Urinary bladder (tissue), 4 donors: ENCODE data around the gene UBE2E2. TPM values are rescaled to one million over a fixed set of nuclear protein-coding genes. Genes with fewer than 3 reads are reported as not detected.

Experiments used
- DNase-seq: peaks from one replicate; pipeline ENCODE4 v3.0.0-alpha.2; 2015; ENCODE audit errors: extremely low spot score
- H3K27ac ChIP-seq: one replicate; pipeline ENCODE4 v1.5.1; 2013; ENCODE audit warnings: low read depth, mild to moderate bottlenecking, moderate library complexity
- H3K36me3 ChIP-seq: one replicate; pipeline ENCODE4 v1.6.1; 2013; ENCODE audit warnings: mild to moderate bottlenecking, moderate library complexity; ENCODE audit not compliant: insufficient read depth
- H3K4me1 ChIP-seq: one replicate; pipeline ENCODE4 v1.6.1; 2013; ENCODE audit warnings: mild to moderate bottlenecking, moderate library complexity; ENCODE audit not compliant: insufficient read depth
- H3K4me3 ChIP-seq: one replicate; pipeline ENCODE4 v1.5.1; 2013; ENCODE audit warnings: low read depth, low read length
- WGBS: extraction: QIAGEN DNeasy Blood & Tissue Kit; methylation state at CpG from one replicate; pipeline ENCODE4 v1.1.7; 2013; 5-methylcytosine and 5-hydroxymethylcytosine counted together
- polyA plus RNA-seq: library from polyadenylated mRNA; stranded (reverse); fragments of 200-250 nt; gene quantifications from one replicate; pipeline ENCODE4 v1.2.3, GENCODE V29; 2013
- total RNA-seq: library from RNA; depleted of rRNA; stranded (reverse); fragments of >200 nt; gene quantifications from one replicate; pipeline ENCODE4 v1.2.3, GENCODE V29; 2014
- donor health status: healthy with polysubstance abuse.
- donor health status: healthy.

Gene UBE2E2
- total and polyA plus RNA-seq, 2 donors, result 36.3 to 120 TPM

- Histone ChIP-seq H3K4me1 (no peaks in the 10 kb centered on the region), H3K27ac (no peak overlapping the region), H3K4me3 (peak overlapping the region; percentile 97), H3K36me3 (no peaks in the 10 kb centered on the region)
- DNase-seq, result no peak
- WGBS, result under 1% methylated on average over 19 of the region's 19 CpGs
These were observed 692 bp downstream of the UBE2E2 start for GRCh38 chr3:23203708-23204330.

- H3K4me1 ChIP-seq, result no peaks in the 10 kb centered on the region
- no peak for DNase-seq
- H3K27ac ChIP-seq, result no peak overlapping the region
- no peak overlapping the region for H3K4me3 ChIP-seq
- H3K36me3 ChIP-seq, result no peaks in the 10 kb centered on the region
- WGBS, result 94% methylated on average over 3 of the region's 3 CpGs
These were observed 3.2 kb downstream of the UBE2E2 start for GRCh38 chr3:23206366-23206765.

GRCh38 chr3:23209103-23209502 lies 6.0 kb downstream of the UBE2E2 start:
- Histone ChIP-seq H3K4me3 (no peak overlapping the region), H3K4me1 (no peaks in the 10 kb centered on the region), H3K36me3 (no peaks in the 10 kb centered on the region), H3K27ac (no peak overlapping the region)
- no peak for DNase-seq
- 1% methylated on average over 1 of the region's 1 CpG for WGBS

- Histone ChIP-seq H3K27ac (no peak overlapping the region), H3K4me1 (no peaks in the 10 kb centered on the region), H3K36me3 (no peaks in the 10 kb centered on the region), H3K4me3 (no peak overlapping the region)
- no peak for DNase-seq
- 91% methylated on average over 4 of the region's 4 CpGs for WGBS
These were observed 6.8 kb downstream of the UBE2E2 start for GRCh38 chr3:23209747-23210487.

- Histone ChIP-seq H3K4me1 (no peaks in the 10 kb centered on the region), H3K36me3 (no peaks in the 10 kb centered on the region), H3K27ac (no peak overlapping the region), H3K4me3 (no peak overlapping the region)
- no peak for DNase-seq
- WGBS, result 42% methylated on average over 2 of the region's 2 CpGs
These were observed 10.7 kb downstream of the UBE2E2 start for GRCh38 chr3:23213813-23214212.

- no peaks in the 10 kb centered on the region for H3K36me3 ChIP-seq
- H3K4me1 ChIP-seq, result no peaks in the 10 kb centered on the region
- 62% methylated on average over 5 of the region's 5 CpGs for WGBS
- no peak overlapping the region for H3K27ac ChIP-seq
- H3K4me3 ChIP-seq, result no peak overlapping the region
- DNase-seq, result no peak
These were observed 14.9 kb downstream of the UBE2E2 start for GRCh38 chr3:23217872-23218554.

GRCh38 chr3:23219117-23219516 lies 16.0 kb downstream of the UBE2E2 start:
- DNase-seq, result no peak
- Histone ChIP-seq H3K36me3 (no peaks in the 10 kb centered on the region), H3K27ac (no peak overlapping the region), H3K4me3 (no peak overlapping the region), H3K4me1 (no peaks in the 10 kb centered on the region)
- 52% methylated on average over 2 of the region's 2 CpGs for WGBS

GRCh38 chr3:23219552-23219951 lies 16.4 kb downstream of the UBE2E2 start:
- WGBS, result 71% methylated on average over 2 of the region's 2 CpGs
- DNase-seq, result no peak
- Histone ChIP-seq H3K4me3 (no peak overlapping the region), H3K36me3 (no peaks in the 10 kb centered on the region), H3K4me1 (no peaks in the 10 kb centered on the region), H3K27ac (no peak overlapping the region)

GRCh38 chr3:23221136-23221535 lies 18.0 kb downstream of the UBE2E2 start:
- Histone ChIP-seq H3K4me3 (no peak overlapping the region), H3K27ac (no peak overlapping the region), H3K36me3 (no peaks in the 10 kb centered on the region), H3K4me1 (no peaks in the 10 kb centered on the region)
- WGBS, result 90% methylated on average over 3 of the region's 3 CpGs
- no peak for DNase-seq

GRCh38 chr3:23232016-23232415 lies 28.9 kb downstream of the UBE2E2 start:
- no peak for DNase-seq
- WGBS, result 74% methylated on average over 3 of the region's 3 CpGs

GRCh38 chr3:23232854-23233253 lies 29.7 kb downstream of the UBE2E2 start:
- DNase-seq, result no peak
- no peaks in the 10 kb centered on the region for H3K4me1 ChIP-seq
- no peak overlapping the region for H3K27ac ChIP-seq
- no peaks in the 10 kb centered on the region for H3K36me3 ChIP-seq
- 93% methylated on average over 1 of the region's 1 CpG for WGBS
- H3K4me3 ChIP-seq, result no peak overlapping the region

More at GRCh38 chr3:23232016-23232415, 28.9 kb downstream of the UBE2E2 start:
- Histone ChIP-seq H3K4me3 (no peak overlapping the region), H3K27ac (no peak overlapping the region), H3K4me1 (no peaks in the 10 kb centered on the region), H3K36me3 (no peaks in the 10 kb centered on the region)

GRCh38 chr3:23235264-23235663 lies 32.1 kb downstream of the UBE2E2 start:
- Histone ChIP-seq H3K4me3 (no peak overlapping the region), H3K36me3 (no peaks in the 10 kb centered on the region), H3K4me1 (no peaks in the 10 kb centered on the region), H3K27ac (no peak overlapping the region)
- 100% methylated on average over 1 of the region's 1 CpG for WGBS
- no peak for DNase-seq

GRCh38 chr3:23236890-23237289 lies 33.8 kb downstream of the UBE2E2 start:
- no peaks in the 10 kb centered on the region for H3K4me1 ChIP-seq
- H3K4me3 ChIP-seq, result no peak overlapping the region
- WGBS, result 94% methylated on average over 6 of the region's 6 CpGs
- no peak for DNase-seq
- H3K27ac ChIP-seq, result no peak overlapping the region
- no peaks in the 10 kb centered on the region for H3K36me3 ChIP-seq

- Histone ChIP-seq H3K4me1 (no peaks in the 10 kb centered on the region), H3K36me3 (no peaks in the 10 kb centered on the region), H3K4me3 (no peak overlapping the region), H3K27ac (no peak overlapping the region)
- 98% methylated on average over 2 of the region's 2 CpGs for WGBS
- DNase-seq, result no peak
These were observed 35.0 kb downstream of the UBE2E2 start for GRCh38 chr3:23238156-23238555.
